ENCODE measurements around the gene USP46. TPM values are rescaled to one million over a fixed set of nuclear protein-coding genes. Genes with fewer than 3 reads are reported as not detected.

The USP46 gene
- polyA plus RNA-seq, 6 donors from 2014 or later: 1.2 to 5.2 (median 1.8) TPM

DNA sequence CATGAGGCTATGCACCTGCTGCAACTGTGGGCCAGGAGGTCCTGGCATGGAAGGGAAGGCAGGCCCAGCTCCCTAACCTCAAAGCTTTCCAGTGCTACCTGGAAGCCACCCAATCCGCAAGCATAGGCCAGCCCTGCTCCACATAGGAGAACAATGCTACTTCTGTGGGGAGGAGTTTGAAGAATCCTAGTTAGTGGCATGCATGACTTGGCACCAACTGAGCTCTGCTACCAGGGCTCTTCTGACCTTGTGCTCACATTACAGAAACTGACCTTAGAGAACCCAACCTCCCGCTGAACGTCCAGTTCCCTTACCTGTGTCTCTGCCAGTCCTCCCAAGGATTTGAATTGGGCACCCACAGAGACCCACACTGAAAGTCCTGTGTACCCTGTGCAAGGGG is 58.8 kb downstream of the USP46 start:
- ATAC-seq (ENCODE audit: low read depth in 2 of 2): no peak
- DNase-seq: no peak
- no peaks in the 10 kb centered on the region for H3K27me3 Mint-ChIP-seq
- H3K36me3 Mint-ChIP-seq: peaks cover 15 to 19% of the 10 kb centered on the region in 2 donors
- no peaks in the 10 kb centered on the region for H3K9me3 Mint-ChIP-seq
- H3K4me3 Mint-ChIP-seq: no peak overlapping the region
- peak overlapping the region in 1 of 6 donors; percentile 60 for H3K27ac Mint-ChIP-seq
- no peaks in the 10 kb centered on the region for H3K4me1 Mint-ChIP-seq

- H3K27me3 Mint-ChIP-seq: no peaks in the 10 kb centered on the region
- no peaks in the 10 kb centered on the region for H3K4me1 Mint-ChIP-seq
- H3K36me3 Mint-ChIP-seq: peaks cover 17 to 19% of the 10 kb centered on the region in 2 donors
- no peak for DNase-seq
- ATAC-seq (ENCODE audit: low read depth in 2 of 2): no peak
- H3K4me3 Mint-ChIP-seq: no peak overlapping the region
- no peaks in the 10 kb centered on the region for H3K9me3 Mint-ChIP-seq
- H3K27ac Mint-ChIP-seq: no peak overlapping the region
These were observed 64.1 kb downstream of the USP46 start for GRCh38 chr4:52595001-52595400.

DNA sequence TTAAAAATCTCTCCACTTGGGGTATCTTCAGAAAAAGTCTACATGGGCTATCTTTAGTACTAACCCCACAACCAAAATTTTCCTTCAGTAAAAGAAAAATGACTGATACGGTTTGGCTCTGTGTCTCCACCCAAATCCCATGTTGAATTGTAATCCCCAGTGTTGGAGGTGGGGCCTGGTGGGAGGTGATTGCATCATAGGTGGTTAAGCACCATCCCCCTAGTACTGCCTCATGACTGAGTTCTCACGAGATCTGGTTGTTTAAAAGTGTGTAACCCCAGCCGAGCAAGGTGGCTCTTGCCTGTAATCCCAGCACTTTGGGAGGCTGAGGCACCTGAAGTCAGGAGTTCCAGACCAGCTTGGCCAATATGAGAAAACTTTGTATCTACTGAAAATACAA is 66.8 kb downstream of the USP46 start:
- H3K4me1 Mint-ChIP-seq: no peaks in the 10 kb centered on the region
- ATAC-seq (ENCODE audit: low read depth in 2 of 2) (no peak), DNase-seq (no peak)
- H3K27ac Mint-ChIP-seq: peak overlapping the region in 2 of 6 donors; percentile 6 to 49
- H3K36me3 Mint-ChIP-seq: peaks cover 7 to 15% of the 10 kb centered on the region in 2 donors
- no peak overlapping the region for H3K4me3 Mint-ChIP-seq
- H3K9me3 Mint-ChIP-seq: no peaks in the 10 kb centered on the region
- no peaks in the 10 kb centered on the region for H3K27me3 Mint-ChIP-seq

- no peak for DNase-seq
- Mint-ChIP-seq H3K4me1 (no peaks in the 10 kb centered on the region), H3K27me3 (peaks cover 0 to 4% (median 0%) of the 10 kb centered on the region in 3 donors), H3K36me3 (no peaks in the 10 kb centered on the region), H3K27ac (peak overlapping the region in 1 of 6 donors; percentile 48), H3K4me3 (no peak overlapping the region), H3K9me3 (no peaks in the 10 kb centered on the region)
- no peak for ATAC-seq (ENCODE audit: low read depth in 2 of 2)
These were observed 70.1 kb downstream of the USP46 start for GRCh38 chr4:52588771-52589591.

GRCh38 chr4:52588097-52588496 is 71.0 kb downstream of the USP46 start:
- H3K27me3 Mint-ChIP-seq: peaks cover 0 to 4% (median 0%) of the 10 kb centered on the region in 3 donors
- ATAC-seq (ENCODE audit: low read depth in 2 of 2): no peak
- no peaks in the 10 kb centered on the region for H3K4me1 Mint-ChIP-seq
- H3K9me3 Mint-ChIP-seq: no peaks in the 10 kb centered on the region
- H3K4me3 Mint-ChIP-seq: no peak overlapping the region
- H3K27ac Mint-ChIP-seq: peak overlapping the region in 2 of 6 donors; percentile 31 to 75
- H3K36me3 Mint-ChIP-seq: no peaks in the 10 kb centered on the region
- DNase-seq: no peak

DNA sequence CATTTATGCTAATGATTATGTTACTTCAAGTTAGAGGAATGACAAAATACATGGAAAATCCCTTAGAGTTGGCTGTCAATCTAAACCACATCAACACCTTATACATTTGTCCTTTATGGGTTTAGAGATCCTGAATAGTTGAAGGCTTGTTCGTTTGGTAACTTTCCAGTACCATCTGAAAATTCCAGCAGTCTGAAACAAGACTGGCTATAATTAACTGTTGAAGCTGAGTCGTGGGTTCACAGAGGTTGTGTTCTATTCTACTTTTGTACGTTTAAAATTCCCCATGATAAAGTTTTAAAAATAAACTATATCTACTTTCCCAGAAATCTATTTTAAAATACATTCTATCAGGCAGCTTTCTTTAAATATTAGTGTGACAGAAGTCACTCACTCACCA is 73.0 kb downstream of the USP46 start:
- Mint-ChIP-seq H3K36me3 (no peaks in the 10 kb centered on the region), H3K27me3 (peaks cover 0 to 9% (median 0%) of the 10 kb centered on the region in 3 donors), H3K9me3 (no peaks in the 10 kb centered on the region), H3K4me1 (no peaks in the 10 kb centered on the region), H3K4me3 (no peak overlapping the region), H3K27ac (no peak overlapping the region)
- DNase-seq (no peak), ATAC-seq (ENCODE audit: low read depth in 2 of 2) (no peak)

DNA sequence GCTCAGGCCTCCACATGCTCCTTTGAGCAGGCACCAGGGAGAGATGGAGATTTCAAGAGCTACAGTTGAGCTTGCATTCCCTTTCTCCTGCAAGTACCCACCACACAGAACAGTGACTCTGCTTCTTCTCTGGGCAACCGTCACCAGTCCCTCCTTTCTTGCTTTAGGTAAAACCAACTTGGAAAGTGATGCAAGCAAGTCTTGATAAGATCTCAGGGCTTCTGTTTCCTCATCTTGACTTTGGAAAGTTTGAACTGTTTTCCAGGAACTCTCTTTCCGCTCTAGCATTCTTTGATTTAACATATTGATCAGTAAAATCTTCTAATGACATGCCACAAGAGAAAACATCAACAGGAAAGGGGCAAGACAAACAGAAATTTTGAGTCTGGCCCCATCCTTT is 73.7 kb downstream of the USP46 start:
- H3K9me3 Mint-ChIP-seq: no peaks in the 10 kb centered on the region
- ATAC-seq (ENCODE audit: low read depth in 2 of 2) (no peak), DNase-seq (no peak)
- no peaks in the 10 kb centered on the region for H3K36me3 Mint-ChIP-seq
- peaks cover 0 to 9% (median 3%) of the 10 kb centered on the region in 3 donors for H3K27me3 Mint-ChIP-seq
- no peak overlapping the region for H3K4me3 Mint-ChIP-seq
- no peaks in the 10 kb centered on the region for H3K4me1 Mint-ChIP-seq
- H3K27ac Mint-ChIP-seq: no peak overlapping the region

DNA sequence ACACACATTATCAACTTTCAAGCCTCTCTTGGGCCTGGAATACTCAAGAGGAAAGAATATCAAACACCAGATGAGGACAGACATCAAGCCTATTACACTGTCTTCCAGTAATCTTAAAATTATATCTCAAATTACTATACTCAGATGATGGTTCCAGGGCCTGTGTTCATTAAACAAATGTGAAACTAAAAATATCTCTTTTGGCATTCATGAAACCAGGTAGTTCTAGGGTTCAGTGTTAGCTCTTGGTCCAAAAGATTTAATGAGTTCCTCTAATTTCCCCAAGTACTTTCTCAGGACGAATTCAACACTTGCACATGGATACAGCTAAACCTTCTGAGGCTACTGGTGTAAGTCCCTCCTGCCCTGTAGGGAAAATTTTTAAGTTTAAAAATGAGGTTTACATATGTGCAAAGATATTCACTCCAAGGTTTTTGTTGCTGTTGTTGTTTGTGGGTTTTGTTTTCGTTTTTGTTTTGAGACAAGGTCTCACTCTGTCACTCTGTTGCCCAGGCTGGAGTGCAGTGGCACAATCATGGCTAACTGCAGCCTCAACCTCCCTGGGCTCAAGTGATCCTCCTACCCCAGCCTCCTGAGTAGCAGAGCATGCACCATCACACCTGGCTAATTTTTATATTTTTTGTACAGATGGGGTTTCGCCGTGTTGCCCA is 79.4 kb downstream of the USP46 start:
- H3K9me3 Mint-ChIP-seq: no peaks in the 10 kb centered on the region
- no peak overlapping the region for H3K4me3 Mint-ChIP-seq
- no peak overlapping the region for H3K27ac Mint-ChIP-seq
- H3K4me1 Mint-ChIP-seq: no peaks in the 10 kb centered on the region
- peaks cover 3 to 23% (median 5%) of the 10 kb centered on the region in 3 donors for H3K27me3 Mint-ChIP-seq
- DNase-seq (no peak), ATAC-seq (ENCODE audit: low read depth in 2 of 2) (no peak)
- H3K36me3 Mint-ChIP-seq: no peaks in the 10 kb centered on the region

DNA sequence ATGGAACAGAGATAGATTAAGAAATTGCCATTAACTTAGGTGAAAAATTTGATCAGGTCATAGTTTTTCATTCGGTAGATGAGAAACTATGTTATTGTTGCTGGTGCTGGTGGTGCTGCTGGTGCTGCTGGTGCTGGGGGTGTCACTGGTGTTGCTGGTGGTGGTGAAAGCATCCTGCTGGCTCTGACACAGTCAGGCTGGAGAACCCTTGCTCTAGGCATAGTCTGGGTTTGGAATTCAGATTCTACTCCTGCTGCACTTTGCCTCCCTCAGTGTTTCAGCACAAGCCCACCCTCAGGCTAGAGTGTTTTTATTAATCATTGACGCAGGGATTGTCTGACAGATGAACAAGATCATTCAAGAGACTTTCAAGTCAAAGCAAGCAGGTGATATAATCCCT is 80.2 kb downstream of the USP46 start:
- Mint-ChIP-seq H3K27me3 (peaks cover 3 to 23% (median 5%) of the 10 kb centered on the region in 3 donors), H3K4me1 (no peaks in the 10 kb centered on the region), H3K27ac (no peak overlapping the region), H3K36me3 (no peaks in the 10 kb centered on the region), H3K4me3 (no peak overlapping the region), H3K9me3 (no peaks in the 10 kb centered on the region)
- DNase-seq (no peak), ATAC-seq (ENCODE audit: low read depth in 2 of 2) (no peak)

DNA sequence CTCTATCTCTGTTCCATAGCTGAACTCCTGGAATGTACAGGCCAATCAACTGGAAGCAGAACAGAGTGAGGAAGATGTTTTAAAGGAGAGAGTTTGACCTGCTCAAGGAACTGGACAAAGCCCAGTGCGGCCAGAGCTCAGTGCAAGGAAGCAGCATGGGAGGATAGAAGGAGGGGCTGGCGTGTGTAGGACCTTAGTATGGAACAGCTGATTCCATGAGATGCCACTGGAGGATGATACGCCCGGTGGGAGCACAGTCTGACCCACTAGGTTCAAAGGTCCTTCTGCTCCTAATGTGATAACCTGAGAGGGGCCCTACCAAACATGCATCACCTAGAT is 81.5 kb downstream of the USP46 start:
- peaks cover 3 to 26% (median 14%) of the 10 kb centered on the region in 3 donors for H3K27me3 Mint-ChIP-seq
- no peak for ATAC-seq (ENCODE audit: low read depth in 2 of 2)
- no peaks in the 10 kb centered on the region for H3K9me3 Mint-ChIP-seq
- no peak for DNase-seq
- no peak overlapping the region for H3K4me3 Mint-ChIP-seq
- H3K27ac Mint-ChIP-seq: no peak overlapping the region
- no peaks in the 10 kb centered on the region for H3K36me3 Mint-ChIP-seq
- H3K4me1 Mint-ChIP-seq: no peaks in the 10 kb centered on the region

DNA sequence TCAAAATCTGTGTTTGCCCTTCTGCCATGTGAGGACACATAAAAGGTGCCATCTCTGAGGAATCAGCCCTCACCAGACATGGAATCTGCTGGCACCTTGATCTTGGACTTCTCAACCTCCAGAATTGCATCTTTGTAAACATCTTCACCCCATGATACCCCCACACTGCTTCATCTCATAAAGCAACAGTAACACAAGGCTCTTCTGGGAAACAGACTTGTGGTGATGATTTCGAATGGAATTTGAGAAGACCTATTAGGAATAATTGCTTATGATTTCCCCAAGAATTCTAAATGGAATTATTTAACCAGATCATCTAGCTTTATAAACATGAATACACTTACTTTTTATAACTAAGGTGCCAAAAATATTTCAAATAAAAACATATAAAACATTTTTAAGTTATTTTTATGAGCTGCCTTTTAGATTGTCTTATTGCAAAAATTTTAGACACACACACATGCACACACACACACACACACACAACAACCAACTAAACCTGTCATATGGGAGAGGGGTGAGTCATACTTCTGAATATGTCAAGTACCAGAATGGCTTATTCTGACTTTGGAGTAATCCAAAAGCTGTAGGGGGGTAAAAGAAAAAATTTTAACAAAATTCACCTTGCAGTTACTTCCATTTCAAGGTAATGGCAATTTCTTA is 82.0 kb downstream of the USP46 start:
- Mint-ChIP-seq H3K9me3 (peaks cover 0 to 5% (median 0%) of the 10 kb centered on the region in 7 donors), H3K27me3 (peaks cover 8 to 32% (median 19%) of the 10 kb centered on the region in 3 donors), H3K36me3 (no peaks in the 10 kb centered on the region), H3K4me3 (no peak overlapping the region), H3K27ac (no peak overlapping the region), H3K4me1 (no peaks in the 10 kb centered on the region)
- ATAC-seq (ENCODE audit: low read depth in 2 of 2): no peak
- DNase-seq: no peak

- H3K4me3 Mint-ChIP-seq: no peak overlapping the region
- peaks cover 0 to 11% (median 0%) of the 10 kb centered on the region in 7 donors for H3K9me3 Mint-ChIP-seq
- DNase-seq (no peak), ATAC-seq (ENCODE audit: low read depth in 2 of 2) (no peak)
- no peak overlapping the region for H3K27ac Mint-ChIP-seq
- H3K36me3 Mint-ChIP-seq: no peaks in the 10 kb centered on the region
- no peaks in the 10 kb centered on the region for H3K4me1 Mint-ChIP-seq
- H3K27me3 Mint-ChIP-seq: peaks cover 12 to 33% (median 18%) of the 10 kb centered on the region in 3 donors
These were observed 82.8 kb downstream of the USP46 start for GRCh38 chr4:52576326-52576725.

- ATAC-seq (ENCODE audit: low read depth in 2 of 2) (no peak), DNase-seq (no peak)
- no peaks in the 10 kb centered on the region for H3K36me3 Mint-ChIP-seq
- no peak overlapping the region for H3K4me3 Mint-ChIP-seq
- H3K4me1 Mint-ChIP-seq: no peaks in the 10 kb centered on the region
- H3K9me3 Mint-ChIP-seq: peaks cover 0 to 11% (median 0%) of the 10 kb centered on the region in 7 donors
- H3K27me3 Mint-ChIP-seq: peaks cover 8 to 33% (median 22%) of the 10 kb centered on the region in 3 donors
- no peak overlapping the region for H3K27ac Mint-ChIP-seq
These were observed 83.7 kb downstream of the USP46 start for GRCh38 chr4:52575406-52575805.

DNA sequence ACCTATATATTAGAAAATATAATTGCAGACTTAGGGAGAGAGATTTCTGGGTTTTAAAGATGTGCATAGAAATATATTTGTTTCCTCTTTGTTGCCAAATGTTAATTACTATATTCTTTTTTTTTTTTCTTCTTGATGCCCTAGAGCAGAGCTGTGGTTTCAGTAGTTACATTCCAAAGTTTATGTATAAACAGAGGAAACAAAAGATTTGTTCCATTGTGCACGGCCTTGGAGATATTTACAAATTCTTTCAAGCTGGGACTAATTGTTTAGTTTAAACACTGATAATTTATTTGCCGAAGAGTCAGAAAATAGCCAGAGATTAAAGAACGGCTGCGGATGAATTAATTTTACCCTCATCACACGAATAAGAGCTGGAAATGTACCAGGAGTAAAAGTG is 85.1 kb downstream of the USP46 start:
- Mint-ChIP-seq H3K4me3 (no peak overlapping the region), H3K27me3 (peaks cover 8 to 41% (median 27%) of the 10 kb centered on the region in 3 donors), H3K9me3 (peaks cover 0 to 11% (median 0%) of the 10 kb centered on the region in 7 donors), H3K36me3 (no peaks in the 10 kb centered on the region), H3K27ac (no peak overlapping the region), H3K4me1 (no peaks in the 10 kb centered on the region)
- DNase-seq (no peak), ATAC-seq (ENCODE audit: low read depth in 2 of 2) (no peak)
